ENCODE results near the gene PTPRH.
"Not testable (repeated sequence)": the region's sequence is repeated elsewhere in the genome, so short reads cannot be mapped to it uniquely, and the experiment has no call there.

PTPRH gene

DNA sequence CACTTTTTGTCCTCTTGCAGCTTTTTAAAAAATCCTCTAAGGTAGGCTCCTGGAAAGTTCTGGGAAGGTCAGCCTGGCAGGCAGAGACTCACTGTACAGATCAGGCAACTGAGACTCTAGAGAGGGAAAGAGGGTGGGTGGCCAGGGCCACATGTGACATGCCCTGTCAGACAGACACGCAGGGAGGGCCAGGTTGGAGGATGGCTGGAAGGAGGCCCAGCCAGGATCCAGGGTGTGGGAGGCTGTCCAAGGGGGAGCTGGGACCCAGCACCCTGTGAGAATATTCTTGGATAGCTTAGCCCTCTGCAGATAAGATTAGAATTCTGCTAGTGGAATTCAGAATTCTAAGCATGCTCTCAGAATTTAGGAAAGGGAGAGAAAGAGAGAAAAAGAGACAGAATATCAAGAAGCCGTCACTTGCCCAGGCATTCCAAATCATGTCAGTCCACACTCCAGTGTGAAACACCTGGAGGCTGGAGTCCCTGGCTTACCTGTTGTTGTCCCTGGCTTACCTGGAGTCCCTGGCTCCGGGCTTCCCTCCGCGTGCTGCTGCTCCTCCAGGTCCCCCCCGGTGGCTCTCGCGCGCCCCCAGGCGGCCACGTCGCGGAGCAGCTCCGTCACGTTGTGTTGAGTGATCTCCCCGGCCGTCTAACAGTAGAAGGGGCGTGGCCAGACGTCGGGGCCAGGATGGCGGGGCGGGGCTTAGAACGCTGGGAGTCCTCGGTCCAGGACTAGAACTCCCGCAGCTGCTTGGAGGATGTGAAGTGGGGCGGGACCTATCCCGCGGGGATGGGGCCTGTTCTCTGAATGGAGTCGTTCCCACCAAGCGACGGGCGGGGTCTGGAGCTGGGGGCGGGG is 48.9 kb downstream of the PTPRH start:
- no peak for FAIRE-seq
- peak; percentile 100 for DNase-seq (ENCODE audit: insufficient read length, low spot score)
- peak; percentile 82 for TF ChIP-seq CTCF (IDR thresholded peaks at IDR 0.05; ENCODE audit: insufficient read depth, missing control alignments)

DNA sequence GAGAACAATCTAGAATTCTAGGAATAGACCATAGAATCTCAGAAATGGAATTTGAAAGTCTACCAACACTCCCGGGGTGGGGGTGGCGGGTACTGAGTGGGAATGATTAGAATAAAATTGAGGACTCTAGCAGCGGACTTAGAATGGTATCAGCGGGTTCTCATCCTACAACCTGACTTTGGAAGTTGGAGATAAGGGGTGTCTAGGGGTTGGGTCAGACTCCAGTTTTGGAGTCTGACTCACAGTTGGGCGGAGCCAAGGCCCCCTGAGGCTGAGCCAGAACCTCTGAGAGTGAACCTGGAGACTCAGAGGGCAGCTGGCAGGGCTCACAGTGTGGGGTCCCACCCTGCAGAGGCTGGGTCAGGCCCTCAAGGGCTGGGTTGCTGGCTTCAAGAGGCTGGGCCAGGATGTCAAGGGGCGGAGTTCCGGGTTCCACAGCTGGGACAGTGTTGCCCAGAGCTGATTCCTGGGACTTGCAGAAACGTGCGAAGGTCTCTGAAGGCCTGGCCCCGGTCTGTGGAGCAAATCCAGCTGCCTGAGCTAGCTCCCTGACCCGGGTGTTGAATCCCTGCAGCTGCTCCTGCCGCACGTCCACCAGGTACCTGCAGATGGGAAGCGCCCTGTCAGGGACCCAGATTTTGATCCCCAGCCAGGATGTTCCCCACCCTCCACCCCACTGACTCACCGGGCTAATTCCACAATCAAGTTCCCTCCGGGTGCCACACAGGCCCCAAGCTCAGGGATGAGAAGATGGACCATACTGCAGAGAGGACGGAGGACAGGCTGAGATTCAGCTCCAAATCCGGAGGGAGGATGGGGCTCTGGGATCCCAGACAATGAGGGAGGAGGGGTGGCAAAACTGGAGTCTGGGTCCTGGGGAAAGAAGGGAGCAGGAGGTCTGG is 50.2 kb downstream of the PTPRH start:
- FAIRE-seq (no peak), DNase-seq (ENCODE audit: insufficient read length, low spot score) (no peak)
- no peak for TF ChIP-seq CTCF (IDR thresholded peaks at IDR 0.05; ENCODE audit: insufficient read depth, missing control alignments)

DNA sequence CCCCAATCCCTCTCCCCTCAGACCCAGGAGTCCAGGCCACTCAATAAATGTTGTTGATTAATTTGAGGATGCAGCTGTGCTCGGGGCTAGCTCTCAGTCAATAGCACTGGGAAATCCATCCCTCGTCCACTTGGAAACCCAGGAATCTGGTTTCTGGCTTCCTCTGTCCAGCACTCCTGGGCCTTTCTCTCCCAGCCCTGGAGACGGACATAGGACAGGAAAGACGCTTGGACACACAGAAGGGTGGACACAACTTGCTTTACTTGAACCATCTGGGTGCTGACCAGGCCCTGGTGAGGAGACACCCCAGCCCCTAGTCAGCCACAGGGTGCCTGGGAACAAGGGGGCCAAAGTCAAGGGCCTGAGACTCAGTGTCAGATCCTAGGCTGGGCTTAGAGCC is 50.9 kb downstream of the PTPRH start:
- FAIRE-seq: no peak
- DNase-seq (ENCODE audit: insufficient read length, low spot score): no peak
- TF ChIP-seq CTCF (IDR thresholded peaks at IDR 0.05; ENCODE audit: insufficient read depth, missing control alignments): no peak

GRCh38 chr19:55157064-55157908 is 52.0 kb downstream of the PTPRH start, which contains the start of gene TNNI3:
TSS of gene TNNI3 (minus strand) at chr19:55157732. CDS start at chr19:55157589, 143 bp downstream.
- FAIRE-seq (no peak), DNase-seq (ENCODE audit: insufficient read length, low spot score) (no peak)
- TF ChIP-seq CTCF (IDR thresholded peaks at IDR 0.05; ENCODE audit: insufficient read depth, missing control alignments): no peak

DNA sequence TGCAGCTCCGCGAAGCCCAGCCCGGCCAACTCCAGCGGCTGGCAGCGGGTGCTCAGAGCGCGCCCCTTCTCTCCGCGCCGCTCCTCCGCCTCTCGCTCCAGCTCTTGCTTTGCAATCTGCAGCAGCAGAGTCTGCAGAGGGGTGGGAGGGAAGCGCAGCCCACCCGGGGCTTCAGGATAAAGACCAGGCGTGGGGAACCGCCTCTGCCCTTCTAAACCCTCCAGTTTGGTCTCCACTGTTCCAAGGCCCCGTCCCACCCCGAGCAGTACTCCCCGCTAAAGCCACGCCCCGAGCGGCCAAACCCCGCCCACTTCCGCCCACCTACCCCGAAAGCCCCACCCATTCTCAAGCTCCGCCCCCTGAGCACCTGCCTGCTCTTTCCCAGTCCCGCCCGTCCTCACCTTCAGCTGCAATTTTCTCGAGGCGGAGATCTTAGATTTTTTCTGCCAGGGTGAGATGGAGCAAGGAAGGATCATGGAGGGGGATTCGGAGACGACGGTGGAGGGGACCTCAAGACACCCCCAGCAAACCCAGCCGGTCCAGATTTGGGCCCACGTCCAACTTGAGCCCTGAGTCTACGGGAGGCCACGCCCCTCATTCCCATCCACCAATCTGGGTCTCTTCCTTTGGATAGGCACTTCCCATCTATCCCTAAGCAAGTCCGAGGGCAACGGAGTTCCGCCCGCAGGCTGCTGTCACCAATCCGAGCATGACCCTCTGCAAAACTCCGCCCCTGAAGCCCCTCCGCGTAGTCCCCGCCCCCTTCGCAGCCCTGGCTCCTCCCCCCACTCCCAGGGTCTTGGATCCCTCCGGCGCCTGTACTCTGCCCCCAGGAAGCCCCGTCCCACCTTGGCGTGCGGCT is 52.9 kb downstream of the PTPRH start:
- DNase-seq (ENCODE audit: insufficient read length, low spot score): no peak
- no peak for FAIRE-seq
- TF ChIP-seq CTCF (IDR thresholded peaks at IDR 0.05; ENCODE audit: insufficient read depth, missing control alignments): no peak

- not testable (repeated sequence) for FAIRE-seq; DNase-seq (ENCODE audit: insufficient read length, low spot score)
Observed at GRCh38 chr19:55155784-55156183, 53.5 kb downstream of the PTPRH start.

All from D721Med (cell line).